NCI-H748 (cell line): ENCODE results near the gene SEMG1.

Experiments used
- DNase-seq: peaks from one replicate; lab custom pipeline; 2025; ENCODE audit not compliant: unreplicated experiment; lab: John Stamatoyannopoulos, UW

SEMG1 gene

GRCh38 chr20:45206725-45207124 is at the start of gene SEMG1:
TSS of gene SEMG1 (plus strand) at chr20:45207033. CDS start at chr20:45207054, 21 bp downstream.
- DNase-seq = no peak

- no peak for DNase-seq
Observed at GRCh38 chr20:45157962-45158361, 48.9 kb upstream of the SEMG1 start.

DNA sequence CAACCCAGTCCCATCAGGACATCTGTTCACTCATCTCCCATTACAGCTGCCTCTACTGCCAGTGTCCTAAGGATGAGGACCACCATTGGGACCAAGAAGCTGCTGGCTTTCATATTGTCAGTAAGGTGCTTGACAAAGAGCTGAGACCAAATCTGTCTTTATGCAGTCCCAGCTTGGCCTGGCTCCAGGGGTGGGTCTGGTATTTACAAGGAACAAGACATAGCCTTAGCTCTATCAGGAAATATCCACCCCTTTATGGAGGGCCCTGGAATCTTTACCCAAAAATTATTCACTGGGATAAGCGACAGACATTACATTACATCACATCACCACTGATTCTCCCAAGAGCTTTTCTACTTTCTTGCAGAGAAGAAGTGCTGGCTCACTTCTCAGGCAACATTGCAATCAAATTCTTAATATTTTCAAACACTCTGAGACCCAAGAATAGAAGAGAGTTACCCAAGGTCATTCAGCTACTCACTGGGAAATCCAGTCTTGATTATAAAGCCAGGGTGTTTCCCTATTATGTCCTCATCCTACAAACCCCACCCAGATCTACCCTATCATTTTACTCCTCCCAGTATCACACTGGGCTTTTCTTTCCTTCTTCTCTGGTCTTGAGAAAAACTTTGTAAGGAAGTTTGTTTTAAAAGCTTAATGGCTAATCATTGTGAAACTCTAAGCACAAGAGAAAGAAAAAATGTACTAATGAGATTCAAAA is 43.6 kb upstream of the SEMG1 start:
- DNase-seq = no peak

GRCh38 chr20:45164906-45165305 is 41.9 kb upstream of the SEMG1 start:
- DNase-seq = no peak

DNA sequence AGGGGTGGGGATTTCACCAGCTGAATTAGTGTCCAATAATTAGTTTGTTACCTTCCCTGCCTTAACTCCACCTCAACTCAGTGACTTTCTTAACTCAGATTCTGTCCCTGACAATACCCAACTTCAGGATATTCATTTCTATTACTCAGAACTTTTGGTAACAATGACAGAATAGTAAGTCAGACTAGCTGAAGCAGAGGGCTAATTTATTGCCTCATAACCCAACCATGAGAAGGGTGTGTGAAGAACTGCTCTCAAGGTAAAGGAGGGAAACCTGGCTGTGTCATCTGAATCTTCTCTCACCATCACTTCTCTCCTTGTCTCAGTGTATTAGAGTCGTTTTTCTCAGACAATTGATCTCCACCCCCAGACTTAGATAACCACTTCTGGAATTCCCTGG is 33.3 kb upstream of the SEMG1 start:
- DNase-seq = no peak

GRCh38 chr20:45174434-45175364 is 32.1 kb upstream of the SEMG1 start, which contains the start of gene PI3:
TSS of gene PI3 (plus strand) at chr20:45174902. CDS start at chr20:45174923, 21 bp downstream.
- no peak for DNase-seq

DNA sequence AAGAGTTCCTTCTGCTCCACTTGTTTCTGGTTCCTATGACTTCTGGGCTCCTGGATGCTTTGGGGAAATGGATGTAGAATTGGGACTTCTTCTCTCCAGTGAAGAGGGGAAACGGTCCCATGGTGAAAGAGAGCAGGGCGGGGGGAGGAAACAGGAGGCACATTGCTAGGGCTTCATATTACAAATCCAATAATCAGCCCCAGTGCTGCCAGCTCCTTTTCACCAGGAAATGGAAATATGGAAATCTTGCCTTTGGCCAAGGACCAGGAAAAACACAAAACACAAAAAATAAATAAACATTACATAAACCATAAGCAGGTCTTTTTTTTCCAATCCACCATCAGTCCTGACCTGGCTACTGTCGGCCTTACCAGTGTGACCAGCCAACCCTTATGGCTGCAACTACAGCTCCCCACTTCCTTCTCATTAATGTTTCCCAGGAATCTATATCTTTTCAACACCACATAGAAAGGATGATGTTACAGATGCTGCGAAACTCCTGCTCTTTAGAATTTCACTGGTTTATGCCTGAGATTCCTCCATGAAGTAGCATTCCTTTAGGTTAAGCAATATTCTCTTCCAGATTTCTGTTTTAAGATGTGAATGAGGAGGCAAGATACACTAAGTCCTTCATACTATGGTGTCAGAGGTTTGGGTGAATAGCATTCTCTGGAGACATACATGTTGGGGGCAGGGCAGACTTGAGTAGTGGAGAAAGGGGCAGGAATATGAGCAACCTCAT is 30.1 kb upstream of the SEMG1 start:
- DNase-seq = no peak

- DNase-seq = no peak
Observed at GRCh38 chr20:45179166-45179565, 27.7 kb upstream of the SEMG1 start.

DNA sequence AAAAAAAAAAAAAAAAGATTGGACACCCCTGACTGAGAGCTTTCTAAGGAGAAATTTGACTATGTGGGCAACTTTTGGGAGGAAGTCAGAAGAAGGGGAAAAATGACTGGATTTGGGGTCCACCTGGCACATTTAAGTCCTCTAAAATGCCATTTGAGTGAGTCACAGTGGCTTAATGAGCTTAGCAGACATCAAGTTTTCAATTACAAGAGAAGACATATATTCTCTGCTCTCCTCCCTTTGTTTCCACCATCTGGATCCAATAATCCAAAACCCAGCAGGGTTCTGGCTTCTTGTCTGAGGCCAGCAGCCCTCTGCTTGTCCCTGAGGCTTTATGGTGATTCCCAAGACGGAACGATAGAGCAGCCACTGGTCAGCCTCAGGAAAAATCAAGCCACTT is 25.2 kb upstream of the SEMG1 start:
- DNase-seq = no peak

DNA sequence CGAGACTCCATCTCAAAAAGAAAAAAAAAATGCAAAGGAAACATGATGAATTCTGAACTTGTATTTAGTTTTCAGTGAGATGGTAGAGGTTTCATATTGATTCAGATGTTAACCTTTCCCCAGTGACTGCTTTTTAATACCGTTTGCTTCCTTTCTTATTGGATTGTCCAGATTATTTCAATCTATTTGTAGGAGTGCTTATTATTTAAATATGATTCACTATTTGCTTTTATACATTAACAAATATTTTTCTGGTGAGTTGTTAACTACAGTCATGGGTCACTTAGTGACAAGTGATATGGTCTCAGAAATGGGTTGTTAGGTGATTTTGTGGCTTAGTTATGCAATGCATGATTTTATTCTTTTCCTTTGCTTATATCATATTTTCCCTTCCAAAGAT is 23.7 kb upstream of the SEMG1 start:
- DNase-seq = no peak

- no peak for DNase-seq
Observed at GRCh38 chr20:45187693-45188092, 19.1 kb upstream of the SEMG1 start.

GRCh38 chr20:45189067-45189609 is 17.7 kb upstream of the SEMG1 start:
- no peak for DNase-seq

- DNase-seq = no peak
Observed at GRCh38 chr20:45189861-45190260, 17.0 kb upstream of the SEMG1 start.

- no peak for DNase-seq
Observed at GRCh38 chr20:45191926-45192325, 14.9 kb upstream of the SEMG1 start.

DNA sequence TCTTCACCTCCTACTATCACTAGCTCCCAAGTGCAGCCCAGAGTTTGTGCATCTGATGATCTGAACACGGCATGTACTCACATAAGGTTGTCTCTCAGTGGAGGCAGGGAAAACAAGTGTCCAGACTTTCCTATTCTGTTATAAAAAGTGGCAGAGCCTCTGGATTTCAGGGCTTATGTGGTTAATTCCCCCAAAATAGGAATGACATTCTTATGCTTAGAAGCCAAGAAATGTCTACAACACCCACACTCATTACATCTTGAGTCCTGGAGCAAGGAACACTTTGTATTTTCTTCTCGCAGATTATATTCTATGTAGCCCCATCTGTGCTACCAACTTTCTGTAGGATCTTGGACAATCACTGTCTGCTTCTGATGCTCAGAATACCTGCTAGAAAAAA is 13.5 kb upstream of the SEMG1 start:
- no peak for DNase-seq

DNA sequence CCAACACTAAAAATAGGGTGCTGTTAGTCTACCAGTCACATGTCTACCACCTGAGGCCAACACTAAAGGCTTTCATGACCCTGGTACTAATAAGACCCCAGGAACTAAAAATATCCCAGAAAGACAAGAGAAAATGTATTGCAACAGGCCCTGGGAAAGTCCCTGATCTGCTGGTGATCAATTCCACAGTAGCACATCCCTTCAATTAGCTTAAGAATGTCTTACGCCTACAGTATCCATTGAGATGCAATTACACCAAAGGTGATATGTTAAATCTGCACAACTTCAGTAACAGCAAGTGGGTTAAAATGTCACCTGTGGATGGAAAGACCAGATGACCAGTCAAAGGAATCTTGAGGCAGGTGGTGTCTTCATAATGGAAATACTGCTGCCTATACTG is 3.1 kb downstream of the SEMG1 start:
- DNase-seq = no peak

- DNase-seq = no peak
Observed at GRCh38 chr20:45211569-45212474, 5.0 kb downstream of the SEMG1 start.

GRCh38 chr20:45212836-45213235 is 6.0 kb downstream of the SEMG1 start:
- no peak for DNase-seq

DNA sequence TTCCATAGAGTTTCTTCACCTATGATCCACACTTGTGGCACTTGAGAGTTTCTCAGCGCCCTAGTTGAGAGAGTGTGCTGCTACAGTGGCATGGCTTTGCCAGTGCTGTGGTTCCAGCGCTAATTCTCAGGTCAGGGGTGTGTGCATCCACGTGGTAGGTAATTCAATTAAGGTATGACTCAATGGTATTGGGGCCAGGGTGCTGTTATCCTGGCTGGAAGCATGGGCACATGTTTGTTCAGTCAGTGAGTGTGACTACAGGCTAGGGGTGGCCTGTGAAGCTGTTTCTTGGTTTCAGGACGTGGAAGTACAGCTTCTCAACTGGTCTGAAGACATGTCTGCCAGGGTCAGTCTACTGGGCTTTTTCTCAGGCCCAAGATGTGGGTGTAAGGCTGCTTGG is 11.3 kb downstream of the SEMG1 start:
- DNase-seq = no peak

DNA sequence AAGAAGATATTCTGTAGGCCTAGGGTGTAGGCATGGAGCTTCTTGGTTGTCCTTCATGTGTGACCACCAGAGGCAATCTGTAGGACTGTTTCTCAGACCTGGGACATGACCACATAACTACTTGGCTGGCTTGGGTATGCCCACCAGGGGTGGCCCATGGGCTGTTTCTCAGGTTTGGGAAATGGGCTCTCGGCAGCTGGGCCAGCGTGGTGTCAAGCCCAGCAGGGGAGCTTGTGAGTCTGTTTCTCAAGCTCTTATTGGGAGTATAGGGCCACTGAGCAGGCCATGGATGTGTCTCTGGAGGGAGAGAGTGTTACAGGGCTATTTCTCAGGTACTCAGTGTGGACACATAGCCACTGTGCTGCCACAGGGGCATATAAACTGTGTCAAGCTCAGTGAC is 11.8 kb downstream of the SEMG1 start:
- DNase-seq = no peak
